ENCODE measurements around the gene MEGF9.

MEGF9 gene

DNA sequence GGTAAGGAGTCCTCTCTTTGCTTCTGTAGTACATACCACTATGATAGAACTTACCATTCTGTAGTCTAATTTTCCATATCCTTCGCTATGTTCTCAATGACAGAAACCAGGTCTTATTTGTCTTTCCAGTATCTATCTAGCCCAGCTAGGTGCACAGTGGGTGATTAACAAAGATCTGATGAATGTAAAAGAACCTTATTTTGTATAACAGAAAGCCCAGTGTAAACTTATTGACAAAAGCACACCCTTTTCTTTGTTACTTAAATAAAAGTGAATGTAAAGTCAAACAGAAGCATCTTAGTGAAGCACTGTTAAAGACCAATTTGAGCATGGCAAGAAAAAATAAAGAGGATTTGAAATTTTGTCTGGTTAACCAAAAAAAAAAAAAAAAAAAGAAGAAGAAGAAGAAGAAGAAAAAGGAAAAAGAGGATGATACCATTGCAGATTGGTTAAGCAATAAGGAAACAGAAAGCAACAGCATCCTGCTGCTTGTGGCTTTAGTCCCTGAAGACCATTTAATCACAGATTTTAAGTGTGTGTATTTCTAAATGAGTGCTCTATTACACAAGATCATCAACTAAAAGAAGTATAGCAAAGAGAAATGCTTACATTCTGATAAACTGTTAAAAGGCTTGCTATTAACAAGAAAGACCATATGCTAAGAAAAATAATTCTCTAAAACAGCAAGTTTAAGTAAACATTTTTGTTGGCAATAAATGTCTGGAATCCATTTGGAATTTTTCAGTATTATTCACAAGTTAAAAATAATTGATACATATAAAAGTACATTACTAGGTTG, 21.2 kb downstream of the MEGF9 start:
- TF ChIP-seq ZFX (IDR thresholded peaks at IDR 0.05) = no peak
- H3K27ac ChIP-seq = no peak overlapping the region

DNA sequence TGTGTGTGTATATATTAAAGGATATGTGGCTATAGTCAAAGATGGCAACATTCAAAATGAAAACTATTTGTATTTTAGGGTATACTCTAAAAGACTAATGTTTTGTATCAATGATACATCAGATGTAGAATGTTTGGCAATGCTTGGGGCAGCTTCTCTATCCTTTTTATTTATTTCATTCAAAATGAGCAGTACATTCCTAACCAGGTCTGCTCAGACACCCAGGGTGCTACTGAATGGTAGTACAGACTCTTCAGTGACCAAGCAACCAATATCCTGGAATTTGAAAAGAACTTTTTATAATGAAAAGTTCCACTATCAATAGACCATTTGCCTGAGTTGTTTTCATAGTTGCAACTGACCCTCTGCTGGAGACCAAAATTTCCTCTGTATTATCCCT, 23.9 kb downstream of the MEGF9 start:
- no peak overlapping the region for H3K27ac ChIP-seq
- TF ChIP-seq, protein P1, sequence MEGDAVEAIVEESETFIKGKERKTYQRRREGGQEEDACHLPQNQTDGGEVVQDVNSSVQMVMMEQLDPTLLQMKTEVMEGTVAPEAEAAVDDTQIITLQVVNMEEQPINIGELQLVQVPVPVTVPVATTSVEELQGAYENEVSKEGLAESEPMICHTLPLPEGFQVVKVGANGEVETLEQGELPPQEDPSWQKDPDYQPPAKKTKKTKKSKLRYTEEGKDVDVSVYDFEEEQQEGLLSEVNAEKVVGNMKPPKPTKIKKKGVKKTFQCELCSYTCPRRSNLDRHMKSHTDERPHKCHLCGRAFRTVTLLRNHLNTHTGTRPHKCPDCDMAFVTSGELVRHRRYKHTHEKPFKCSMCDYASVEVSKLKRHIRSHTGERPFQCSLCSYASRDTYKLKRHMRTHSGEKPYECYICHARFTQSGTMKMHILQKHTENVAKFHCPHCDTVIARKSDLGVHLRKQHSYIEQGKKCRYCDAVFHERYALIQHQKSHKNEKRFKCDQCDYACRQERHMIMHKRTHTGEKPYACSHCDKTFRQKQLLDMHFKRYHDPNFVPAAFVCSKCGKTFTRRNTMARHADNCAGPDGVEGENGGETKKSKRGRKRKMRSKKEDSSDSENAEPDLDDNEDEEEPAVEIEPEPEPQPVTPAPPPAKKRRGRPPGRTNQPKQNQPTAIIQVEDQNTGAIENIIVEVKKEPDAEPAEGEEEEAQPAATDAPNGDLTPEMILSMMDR (conservative IDR thresholded peaks at IDR 0.05) = no peak
- no peak for TF ChIP-seq ZFX (IDR thresholded peaks at IDR 0.05)

DNA sequence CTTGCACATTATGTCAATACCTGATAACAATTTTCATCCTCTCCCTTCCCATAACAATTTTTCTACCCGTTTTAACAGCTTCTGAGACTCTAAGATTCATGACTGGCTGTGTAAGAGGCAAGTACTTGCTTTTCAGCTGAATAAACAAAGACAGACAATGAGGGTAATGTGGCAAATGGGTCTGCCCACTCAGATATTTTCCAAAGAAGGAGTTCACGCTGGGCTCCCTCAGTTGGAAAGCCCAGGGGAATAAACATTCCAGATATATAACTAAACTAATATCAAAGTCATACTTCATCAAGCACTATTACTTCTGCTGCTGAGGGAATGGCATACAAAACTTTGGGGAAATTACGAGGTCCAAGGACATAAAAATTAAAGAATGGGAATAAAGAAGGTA, 24.4 kb downstream of the MEGF9 start:
- no peak overlapping the region for H3K27ac ChIP-seq
- TF ChIP-seq, protein P1 (conservative IDR thresholded peaks at IDR 0.05) = no peak
- TF ChIP-seq ZFX (IDR thresholded peaks at IDR 0.05) = no peak

GRCh38 chr9:120688758-120689157, 25.5 kb downstream of the MEGF9 start:
- no peak overlapping the region for H3K27ac ChIP-seq
- TF ChIP-seq ZFX (IDR thresholded peaks at IDR 0.05) = no peak
- TF ChIP-seq, protein P1 (conservative IDR thresholded peaks at IDR 0.05) = no peak

GRCh38 chr9:120683150-120683549, 31.1 kb downstream of the MEGF9 start:
- TF ChIP-seq, protein P1 (conservative IDR thresholded peaks at IDR 0.05) = no peak
- no peak for TF ChIP-seq ZFX (IDR thresholded peaks at IDR 0.05)
- no peak overlapping the region for H3K27ac ChIP-seq

DNA sequence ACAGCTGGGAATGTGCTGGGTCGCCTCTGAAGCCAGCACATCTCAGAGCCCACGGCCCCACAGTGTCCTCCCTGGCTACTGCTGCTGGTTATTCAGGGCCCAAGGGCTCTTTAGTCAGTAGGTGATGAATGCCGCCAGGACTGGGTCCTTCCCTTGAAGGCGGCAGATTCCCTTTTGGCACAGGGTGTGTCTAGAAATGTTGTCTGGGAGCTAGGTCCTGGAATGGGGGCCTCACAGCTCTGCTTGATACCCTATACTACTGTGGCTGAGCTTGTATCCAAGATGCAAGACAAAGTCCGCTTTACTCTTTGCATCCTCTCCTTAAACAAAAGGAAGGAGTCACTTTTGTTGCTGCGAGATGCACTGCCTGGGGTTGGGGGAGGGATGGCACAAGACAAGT, 33.1 kb downstream of the MEGF9 start:
- no peak for TF ChIP-seq ZFX (IDR thresholded peaks at IDR 0.05)
- TF ChIP-seq, protein P1 (conservative IDR thresholded peaks at IDR 0.05) = no peak
- H3K27ac ChIP-seq = no peak overlapping the region

GRCh38 chr9:120680579-120680978, 33.7 kb downstream of the MEGF9 start:
- no peak for TF ChIP-seq ZFX (IDR thresholded peaks at IDR 0.05)
- TF ChIP-seq, protein P1 (conservative IDR thresholded peaks at IDR 0.05) = no peak
- no peak overlapping the region for H3K27ac ChIP-seq

DNA sequence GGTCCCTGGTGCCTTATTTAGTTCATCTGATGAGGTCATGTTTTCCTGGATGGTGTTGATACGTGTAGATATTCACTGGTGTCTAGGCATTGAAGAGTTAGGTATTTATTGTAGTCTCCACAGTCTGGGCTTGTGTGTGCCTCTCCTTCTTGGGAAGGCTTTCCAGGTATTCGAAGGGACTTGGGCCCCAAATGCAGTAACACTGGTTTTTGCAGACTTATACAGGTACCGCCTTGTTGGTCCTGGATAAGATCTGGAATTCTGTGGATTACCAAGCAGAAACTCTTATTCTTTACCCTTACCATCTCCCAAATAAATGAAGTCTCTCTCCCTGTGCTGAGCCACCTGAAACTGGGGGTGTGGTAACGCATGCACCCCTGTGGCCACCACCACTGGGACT, 34.1 kb downstream of the MEGF9 start:
- TF ChIP-seq, protein P1 (conservative IDR thresholded peaks at IDR 0.05) = no peak
- no peak for TF ChIP-seq ZFX (IDR thresholded peaks at IDR 0.05)
- no peak overlapping the region for H3K27ac ChIP-seq

Data from C4-2B (cell line).